GM12891 (cell line): ENCODE measurements around the gene GALNT10.

Experiments
- DNase-seq: peaks from one replicate; pipeline ENCODE4 v3.0.0; 2011; ENCODE audit warnings: low spot score; ENCODE audit not compliant: insufficient read length
- FAIRE-seq: peaks from 2 replicates; lab custom pipeline; 2011; peaks lifted over from hg19 to GRCh38; lab: Jason Lieb, UNC
- PAX5 ChIP-seq: IDR thresholded peaks from 2 replicates; pipeline ENCODE4 v1.6.1; 2011; ENCODE audit warnings: low read length, moderate library complexity, mild to moderate bottlenecking; ENCODE audit not compliant: insufficient read depth, severe bottlenecking
- POLR2A ChIP-seq: IDR thresholded peaks from 2 replicates; pipeline ENCODE4 v1.6.1; 2011; ENCODE audit warnings: low read depth, low read length, control low read depth
- POLR2AphosphoS5 ChIP-seq: IDR thresholded peaks from 2 replicates; pipeline ENCODE4 v1.6.1; 2011; ENCODE audit warnings: low read depth, low read length, control low read depth
- POU2F2 ChIP-seq: IDR thresholded peaks from 2 replicates; pipeline ENCODE4 v1.6.1; 2011; ENCODE audit warnings: low read depth, mild to moderate bottlenecking, control low read depth, low read length, moderate library complexity
- SPI1 ChIP-seq: IDR thresholded peaks from 2 replicates; pipeline ENCODE4 v1.6.1; 2011; ENCODE audit warnings: low read depth, low read length, control low read depth
- TAF1 ChIP-seq: IDR thresholded peaks from 2 replicates; pipeline ENCODE4 v1.6.1; 2011; ENCODE audit warnings: low read depth, low read length, control low read depth

The GALNT10 gene

DNA sequence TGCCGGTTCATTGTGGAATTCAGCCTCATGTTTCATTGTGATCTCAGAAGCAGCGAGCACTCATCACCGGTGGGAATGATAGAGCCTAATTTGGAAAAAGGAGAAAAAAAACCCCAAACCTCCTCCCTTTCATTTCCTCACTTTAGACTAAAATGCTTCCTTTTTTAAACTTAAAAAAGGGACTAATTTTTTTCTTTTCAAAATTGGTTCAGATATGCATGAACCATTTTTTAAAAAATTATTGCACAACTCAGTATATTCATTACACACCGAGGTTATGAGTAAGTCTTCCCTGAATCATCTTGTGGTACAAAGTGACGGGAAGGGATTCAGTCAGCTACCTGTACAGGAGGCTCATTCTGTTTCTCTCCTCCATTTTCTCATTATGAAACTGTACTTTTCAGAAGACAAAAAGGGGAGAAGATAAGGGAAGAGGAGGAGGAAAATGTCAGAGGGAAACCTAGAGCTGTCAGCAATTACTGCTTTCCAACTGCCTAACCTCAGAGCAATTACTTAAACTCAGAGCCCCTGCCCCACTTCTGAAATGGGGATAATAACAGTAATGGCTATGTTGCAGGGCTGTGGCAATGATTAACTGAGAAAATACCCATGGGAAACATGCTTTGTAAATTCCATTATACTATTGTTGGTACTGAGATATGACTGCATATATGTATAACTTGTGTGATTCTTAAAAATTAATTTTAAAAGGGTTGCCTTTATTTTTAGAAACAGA lies 24.0 kb downstream of the GALNT10 start:
- DNase-seq = no peak
- no peak for FAIRE-seq
- TF ChIP-seq PAX5 = no peak
- no peak for TF ChIP-seq POU2F2
- TF ChIP-seq POLR2AphosphoS5 = no peak
- TF ChIP-seq TAF1 = no peak
- no peak for TF ChIP-seq SPI1
- TF ChIP-seq POLR2A = no peak

DNA sequence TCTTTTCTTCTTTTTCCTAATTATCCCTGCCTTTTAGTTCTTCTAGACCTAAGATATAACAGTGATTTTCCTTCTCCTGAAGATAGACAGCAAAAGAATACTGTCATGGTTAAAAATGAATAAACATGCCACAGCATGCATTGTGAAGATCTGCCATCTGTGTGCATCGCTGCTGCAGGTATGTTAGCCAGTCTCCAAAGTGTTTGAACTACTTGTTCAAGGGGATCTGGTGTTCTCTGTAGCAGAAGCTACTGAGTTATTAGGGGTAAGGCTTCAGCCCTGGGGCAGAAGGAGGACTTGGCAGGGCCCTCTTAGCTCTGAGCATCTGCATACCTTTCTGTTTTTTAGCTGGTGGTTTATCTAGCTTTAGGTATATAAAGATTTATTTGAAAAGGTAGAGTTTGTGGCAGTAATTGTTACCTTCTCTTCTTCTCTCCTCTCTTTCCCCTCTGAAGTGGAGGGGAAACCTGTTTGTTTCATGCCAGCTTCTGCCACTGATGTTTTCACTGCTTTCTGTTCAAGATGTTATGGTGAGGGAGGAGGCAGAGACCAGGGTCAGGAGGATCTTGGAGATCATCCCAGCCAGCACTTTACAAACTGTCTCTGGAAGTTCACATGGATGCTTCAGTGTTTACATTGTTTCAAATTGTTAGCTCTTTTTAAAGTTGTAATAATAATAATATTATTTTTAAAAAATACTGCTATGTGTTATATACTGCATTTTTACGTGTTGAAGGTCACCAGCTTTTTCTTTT lies 25.2 kb downstream of the GALNT10 start:
- no peak for DNase-seq
- TF ChIP-seq TAF1 = no peak
- no peak for TF ChIP-seq PAX5
- no peak for TF ChIP-seq POU2F2
- no peak for TF ChIP-seq POLR2AphosphoS5
- no peak for TF ChIP-seq POLR2A
- no peak for TF ChIP-seq SPI1
- FAIRE-seq = no peak

DNA sequence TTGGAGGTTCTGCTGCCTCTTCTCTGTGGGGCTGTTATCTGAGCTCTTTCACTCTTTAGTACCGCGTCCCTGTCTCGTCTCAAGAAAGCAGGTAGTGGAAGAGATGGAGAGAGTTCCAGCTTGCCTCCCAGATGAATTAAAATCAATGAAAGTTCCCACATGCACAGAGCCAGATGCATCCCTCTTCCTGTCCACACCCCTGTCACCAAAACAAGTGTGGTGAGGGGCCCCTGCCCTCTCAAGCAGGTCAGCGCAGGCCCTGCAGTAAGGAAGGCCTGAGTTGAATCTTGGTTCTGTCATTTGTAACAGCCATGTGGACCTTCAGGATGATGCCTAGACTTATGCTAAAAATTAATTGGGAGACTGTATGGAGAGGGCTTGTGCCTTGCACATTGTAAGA lies 26.9 kb downstream of the GALNT10 start:
- FAIRE-seq (no peak), DNase-seq (no peak)
- TF ChIP-seq PAX5 = no peak
- no peak for TF ChIP-seq POU2F2
- no peak for TF ChIP-seq SPI1
- TF ChIP-seq POLR2AphosphoS5 = no peak

DNA sequence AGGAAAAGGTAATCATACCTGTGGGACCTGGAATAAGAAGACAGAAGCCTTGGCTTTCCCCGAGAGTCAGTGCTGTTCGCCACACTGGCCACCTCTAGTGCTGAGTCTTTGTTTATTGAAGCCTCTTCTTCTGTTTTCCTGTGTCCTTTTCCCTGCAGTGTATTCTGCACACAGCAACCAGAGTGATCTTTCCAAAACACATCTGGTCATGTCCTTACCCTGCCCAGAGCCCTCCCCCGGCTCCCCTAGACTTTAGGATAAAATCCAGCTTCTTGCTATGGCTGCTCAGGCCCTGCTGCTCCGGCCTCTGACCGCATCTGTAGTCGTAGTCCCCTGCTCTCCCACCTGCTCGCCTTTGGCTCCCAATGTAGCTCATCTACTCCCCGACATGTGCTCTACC lies 28.3 kb downstream of the GALNT10 start:
- FAIRE-seq = no peak
- no peak for DNase-seq
- no peak for TF ChIP-seq TAF1
- no peak for TF ChIP-seq POLR2A
- no peak for TF ChIP-seq POLR2AphosphoS5
- no peak for TF ChIP-seq PAX5
- TF ChIP-seq SPI1 = no peak
- no peak for TF ChIP-seq POU2F2

DNA sequence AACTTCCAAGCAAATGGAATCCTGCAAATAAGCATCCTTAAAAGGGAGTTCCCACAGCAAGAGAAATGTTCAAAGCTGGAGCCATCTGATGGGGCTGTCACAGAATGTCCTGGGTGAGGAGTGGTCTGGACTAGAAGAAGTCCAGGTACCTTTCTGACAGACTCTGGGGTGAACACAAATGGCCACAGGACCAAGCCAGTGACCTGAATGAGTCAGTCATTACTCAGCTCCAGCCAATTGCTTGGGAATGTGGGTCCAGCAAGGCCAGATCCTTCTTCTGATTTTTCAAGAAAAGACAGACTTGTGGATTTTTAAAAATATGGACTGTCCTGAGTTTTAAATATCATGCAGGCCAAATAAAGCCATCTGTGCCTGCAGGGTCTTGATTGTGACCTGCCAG lies 30.1 kb downstream of the GALNT10 start:
- no peak for DNase-seq
- no peak for FAIRE-seq
- TF ChIP-seq SPI1 (no peak), POLR2A (no peak), TAF1 (no peak), PAX5 (no peak), POLR2AphosphoS5 (no peak), POU2F2 (no peak)

DNA sequence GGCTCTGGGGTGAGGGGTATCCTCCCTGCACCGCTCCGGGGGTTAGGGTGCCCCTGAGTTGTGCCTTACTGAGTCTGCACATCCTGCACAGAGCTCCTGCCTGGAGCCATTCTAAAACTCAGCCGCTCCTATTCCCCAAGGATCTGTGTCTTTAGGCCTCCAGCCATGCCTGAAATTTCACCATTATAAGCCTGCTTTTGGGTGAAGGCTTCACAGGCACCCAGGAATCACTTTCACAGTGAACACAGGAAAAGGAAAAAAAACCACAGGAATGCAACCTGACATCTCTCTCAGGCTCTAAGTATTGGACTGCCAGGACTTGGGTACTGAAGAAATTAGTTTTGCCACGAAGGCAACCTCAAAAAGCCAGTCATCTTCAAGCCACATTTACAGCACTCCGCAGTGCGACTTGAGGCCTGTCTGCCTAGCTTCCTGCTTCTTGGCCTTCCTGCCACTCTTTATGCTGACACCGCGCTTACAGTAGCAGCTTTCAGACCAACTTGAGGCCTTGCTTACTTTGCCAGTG lies 30.9 kb downstream of the GALNT10 start:
- FAIRE-seq (no peak), DNase-seq (no peak)
- TF ChIP-seq PAX5 = no peak
- no peak for TF ChIP-seq SPI1
- TF ChIP-seq TAF1 = no peak
- TF ChIP-seq POU2F2 = no peak
- no peak for TF ChIP-seq POLR2AphosphoS5

DNA sequence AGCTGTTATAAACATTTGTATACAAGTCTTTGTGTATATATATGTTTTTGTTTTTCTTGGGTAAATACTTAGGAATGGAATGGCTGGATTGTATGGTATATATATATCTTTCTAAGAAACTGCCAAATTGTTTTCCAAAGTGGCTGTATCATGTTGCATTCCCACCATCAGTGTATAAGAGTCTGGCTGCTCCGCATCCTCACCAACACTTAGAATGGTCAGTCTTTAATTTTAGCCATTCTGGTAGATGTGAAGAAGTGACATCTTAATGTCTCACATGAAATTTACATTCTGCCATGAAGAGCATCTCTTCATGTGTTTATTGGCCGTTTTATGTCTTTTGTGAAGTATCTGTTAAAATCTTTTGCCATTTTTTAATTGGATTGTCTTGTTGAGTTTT lies 31.9 kb downstream of the GALNT10 start:
- TF ChIP-seq POLR2A (no peak), TAF1 (no peak), SPI1 (no peak), POU2F2 (no peak), PAX5 (no peak), POLR2AphosphoS5 (no peak)
- DNase-seq (no peak), FAIRE-seq (no peak)

DNA sequence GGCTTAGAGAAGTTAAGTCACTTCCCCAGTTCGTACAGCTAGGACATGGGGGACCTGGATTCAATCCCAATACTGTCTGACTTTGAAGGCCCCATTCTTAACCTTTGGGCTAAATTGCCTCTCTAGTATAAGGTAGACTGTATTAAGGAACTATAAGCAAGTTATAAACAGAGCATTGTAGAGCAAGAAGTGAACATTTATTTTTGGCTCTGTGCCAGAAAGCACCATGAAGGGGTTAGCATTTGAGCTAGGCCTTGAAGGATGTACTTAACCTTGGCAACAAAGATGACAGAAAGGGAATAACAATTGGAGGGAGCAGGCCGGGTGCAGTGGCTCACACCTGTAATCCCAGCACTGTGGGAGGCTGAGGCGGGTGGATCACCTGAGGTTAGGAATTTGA lies 32.8 kb downstream of the GALNT10 start:
- no peak for FAIRE-seq
- TF ChIP-seq POU2F2 (no peak), PAX5 (no peak), SPI1 (no peak), POLR2A (no peak), POLR2AphosphoS5 (no peak), TAF1 (no peak)
- DNase-seq = no peak

DNA sequence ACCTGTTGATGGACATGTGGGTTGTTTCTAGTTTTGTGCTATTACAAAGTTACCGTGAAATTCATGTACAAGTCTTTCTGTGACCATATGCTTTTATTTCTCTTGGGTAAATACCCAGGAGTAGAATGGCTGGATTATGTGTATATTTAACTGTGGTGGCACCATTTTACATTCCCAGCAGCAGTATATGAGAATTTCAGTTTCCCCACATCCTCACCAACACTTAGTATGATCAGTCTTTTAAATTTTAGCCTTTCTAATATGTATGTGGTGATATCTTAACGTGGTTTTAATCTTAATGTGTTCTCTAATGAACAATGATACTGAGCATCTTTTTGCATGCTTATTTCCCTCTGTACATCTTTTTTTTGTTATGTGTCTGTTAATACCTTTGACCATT lies 36.6 kb downstream of the GALNT10 start:
- FAIRE-seq = no peak
- DNase-seq = no peak
- TF ChIP-seq POLR2AphosphoS5 (no peak), POU2F2 (no peak), SPI1 (no peak), PAX5 (no peak), POLR2A (no peak), TAF1 (no peak)

DNA sequence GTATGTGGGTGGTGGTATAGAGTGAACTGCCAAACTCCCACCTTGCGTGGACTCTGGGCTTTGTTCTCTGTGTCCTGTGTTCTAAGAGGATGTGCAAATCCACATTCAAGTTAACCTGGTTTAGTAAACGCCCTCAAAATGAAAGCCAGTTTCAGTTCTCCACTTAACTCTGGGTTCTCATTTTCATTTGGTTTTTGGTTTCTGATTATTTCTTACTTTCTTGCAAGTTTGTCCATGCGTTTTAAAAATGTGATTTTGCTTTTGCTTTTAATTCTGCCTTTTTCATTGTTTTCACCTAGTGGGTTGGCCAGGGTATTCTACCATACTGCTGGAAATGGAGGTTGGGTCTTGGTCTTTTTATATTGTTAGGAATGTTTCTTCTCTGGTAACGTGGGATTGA lies 38.2 kb downstream of the GALNT10 start:
- DNase-seq (peak; percentile 32), FAIRE-seq (peak; percentile 80)
- TF ChIP-seq POLR2A (no peak), PAX5 (no peak), POU2F2 (0 out of 2 replicates have a peak, but pooled peaks have one; percentile 21), SPI1 (peak; percentile 95), TAF1 (no peak), POLR2AphosphoS5 (no peak)
